IPS DF 19.7 (cell line): Measurements from ENCODE around the gene SERBP1.
"Not testable (repeated sequence)": the region's sequence is repeated elsewhere in the genome, so short reads cannot be mapped to it uniquely, and the experiment has no call there.

Experiments
- DNase-seq: peaks from one replicate; pipeline ENCODE4 v3.0.0-alpha.2; 2013; ENCODE audit warnings: low read depth, low spot score

The SERBP1 gene

GRCh38 chr1:67430358-67431155 is at the start of gene SERBP1:
Gene SERBP1, minus strand, starts transcription at chr1:67430402. Its CDS starts 102 bp downstream, at chr1:67430300.
- DNase-seq, result peak; percentile 92

- DNase-seq, result no peak
These were observed 49.1 kb upstream of the SERBP1 start for GRCh38 chr1:67479146-67479891.

GRCh38 chr1:67476906-67477305 is 46.7 kb upstream of the SERBP1 start:
- no peak for DNase-seq

GRCh38 chr1:67476006-67476482 is 45.8 kb upstream of the SERBP1 start:
- no peak for DNase-seq

- no peak for DNase-seq
These were observed 41.9 kb upstream of the SERBP1 start for GRCh38 chr1:67472056-67472455.

- DNase-seq, result no peak
These were observed 39.2 kb upstream of the SERBP1 start for GRCh38 chr1:67469431-67469830.

GRCh38 chr1:67468066-67468718 is 38.0 kb upstream of the SERBP1 start:
- DNase-seq, result no peak

GRCh38 chr1:67465375-67465774 is 35.2 kb upstream of the SERBP1 start:
- no peak for DNase-seq

GRCh38 chr1:67464746-67465145 is 34.5 kb upstream of the SERBP1 start:
- no peak for DNase-seq

- no peak for DNase-seq
These were observed 33.9 kb upstream of the SERBP1 start for GRCh38 chr1:67464058-67464457.

GRCh38 chr1:67463298-67463955 is 33.2 kb upstream of the SERBP1 start:
- no peak for DNase-seq

- DNase-seq, result no peak
These were observed 30.7 kb upstream of the SERBP1 start for GRCh38 chr1:67460676-67461500.

- DNase-seq, result no peak
These were observed 28.9 kb upstream of the SERBP1 start for GRCh38 chr1:67459068-67459467.

GRCh38 chr1:67458663-67459062 is 28.5 kb upstream of the SERBP1 start:
- DNase-seq, result peak; percentile 47

GRCh38 chr1:67457247-67457646 is 27.0 kb upstream of the SERBP1 start:
- DNase-seq, result no peak

- DNase-seq, result no peak
These were observed 21.6 kb upstream of the SERBP1 start for GRCh38 chr1:67451815-67452214.

- DNase-seq, result no peak
These were observed 21.2 kb upstream of the SERBP1 start for GRCh38 chr1:67451356-67451755.

GRCh38 chr1:67446893-67447292 is 16.7 kb upstream of the SERBP1 start:
- no peak for DNase-seq

- not testable (repeated sequence) for DNase-seq
These were observed 15.8 kb upstream of the SERBP1 start for GRCh38 chr1:67446014-67446413.

GRCh38 chr1:67441739-67442281 is 11.6 kb upstream of the SERBP1 start:
- no peak for DNase-seq

GRCh38 chr1:67441183-67441582 is 11.0 kb upstream of the SERBP1 start:
- DNase-seq, result no peak
